Esophagus squamous epithelium (tissue), 5 donors: Measurements from ENCODE around the gene IL18R1. TPM values are rescaled to one million over a fixed set of nuclear protein-coding genes. Genes with fewer than 3 reads are reported as not detected.

Experiments
- DNase-seq: peaks from one replicate; lab custom pipeline; 2025; lab: John Stamatoyannopoulos, UW
- H3K27ac ChIP-seq, 4 donors: fragments of 200-600 bp; sonication (generic); one replicate each; pipeline ENCODE4 v1.5.1; 2016 to 2019; ENCODE audit warnings: mild to moderate bottlenecking in 1 of 4
- H3K27me3 ChIP-seq, 4 donors: fragments of 200-600 bp; sonication (generic); 1 replicate in 3 of 4; 2 replicates in 1 of 4; pipeline versions ENCODE4 v1.5.1 to v1.6.0; 2017 to 2021; ENCODE audit warnings: antibody characterized with exemption in 1 of 4
- H3K36me3 ChIP-seq, 3 donors: fragments of 200-600 bp; sonication (generic); one replicate each; pipeline ENCODE4 v1.5.1; 2016 to 2019
- H3K4me1 ChIP-seq, 3 donors: fragments of 200-600 bp; sonication (generic); one replicate each; pipeline ENCODE4 v1.5.1; 2017 to 2019
- H3K4me3 ChIP-seq, 4 donors: fragments of 200-600 bp; sonication (generic); 1 replicate in 3 of 4; 2 replicates in 1 of 4; pipeline ENCODE4 v1.5.1; 2016 to 2019; ENCODE audit warnings: mild to moderate bottlenecking in 2 of 4, moderate library complexity in 1 of 4
- H3K9me3 ChIP-seq, 3 donors: fragments of 200-600 bp; sonication (generic); one replicate each; pipeline ENCODE4 v1.5.1; 2016 to 2019
- CTCF ChIP-seq, 6 experiments: fragments of 450-650 bp in 4 of 6; fragments of 200-600 bp in 2 of 6; sonication (generic) in 2 of 6; IDR thresholded peaks; one replicate each; pipeline ENCODE4 v1.5.1; 2016 to 2019; ENCODE audit warnings: antibody characterized with exemption in 6 of 6, mild to moderate bottlenecking in 4 of 6, moderate library complexity in 4 of 6
- POLR2A ChIP-seq, 4 donors: fragments of 450-650 bp; IDR thresholded peaks; one replicate each; pipeline ENCODE4 v1.6.1; 2017; ENCODE audit warnings: antibody characterized with exemption in 4 of 4, mild to moderate bottlenecking in 4 of 4, moderate library complexity in 3 of 4
- WGBS, 2 donors: methylation state at CpG; one replicate each; pipeline ENCODE4 v1.1.5; 2018; 5-methylcytosine and 5-hydroxymethylcytosine counted together
- intact Hi-C: fragments of 100-400 bp; cut with DNase I; formaldehyde crosslinking; loops from one replicate; pipeline ENCODE4 v1.15.0; 2022
- total RNA-seq, 4 donors: library from RNA; depleted of rRNA; stranded (reverse); fragments of >200 nt; gene quantifications; one replicate each; pipeline ENCODE4 v1.1.0, GENCODE V29; 2016
- donor health status: DM: yes; HTN: yes; CAD: no.

IL18R1 gene
- total RNA-seq, 4 donors from 2014 or later, result 0.45 to 5.5 (median 1.8) TPM

- H3K4me1 ChIP-seq, result no peaks in the 10 kb centered on the region
- intact Hi-C loops, result no loop called here
- TF ChIP-seq CTCF (IDR thresholded peaks at IDR 0.05), result no peak
- TF ChIP-seq POLR2A (IDR thresholded peaks at IDR 0.05), result no peak
- peaks cover 0 to 17% (median 7%) of the 10 kb centered on the region in 3 donors for H3K9me3 ChIP-seq
- peaks cover 0 to 11% (median 0%) of the 10 kb centered on the region in 3 donors for H3K36me3 ChIP-seq
- no peak overlapping the region for H3K4me3 ChIP-seq
- 89 to 100% methylated on average over 1 of the region's 1 CpG for WGBS, 2 donors
- H3K27ac ChIP-seq, result no peak overlapping the region
- H3K27me3 ChIP-seq, result no peaks in the 10 kb centered on the region
- no peak for DNase-seq
Observed at GRCh38 chr2:102369866-102370265, 14.3 kb downstream of the IL18R1 start.

GRCh38 chr2:102376052-102376591 is 20.5 kb downstream of the IL18R1 start:
- H3K36me3 ChIP-seq, result no peaks in the 10 kb centered on the region
- DNase-seq, result no peak
- intact Hi-C loops, result no loop called here
- TF ChIP-seq POLR2A (IDR thresholded peaks at IDR 0.05) (no peak), CTCF (IDR thresholded peaks at IDR 0.05) (no peak)
- no peaks in the 10 kb centered on the region for H3K27me3 ChIP-seq
- 75 to 93% methylated on average over 1 of the region's 1 CpG for WGBS, 2 donors
- H3K4me3 ChIP-seq, result no peak overlapping the region
- H3K9me3 ChIP-seq, result no peaks in the 10 kb centered on the region
- no peaks in the 10 kb centered on the region for H3K4me1 ChIP-seq
- no peak overlapping the region for H3K27ac ChIP-seq

GRCh38 chr2:102383722-102384121 is 28.1 kb downstream of the IL18R1 start:
- Histone ChIP-seq H3K27ac (no peak overlapping the region), H3K4me3 (no peak overlapping the region), H3K27me3 (no peaks in the 10 kb centered on the region), H3K9me3 (peaks cover 0 to 13% (median 5%) of the 10 kb centered on the region in 3 donors), H3K4me1 (no peaks in the 10 kb centered on the region), H3K36me3 (no peaks in the 10 kb centered on the region)
- intact Hi-C loops, result no loop called here
- TF ChIP-seq POLR2A (IDR thresholded peaks at IDR 0.05), result no peak
- TF ChIP-seq CTCF (IDR thresholded peaks at IDR 0.05), result no peak
- DNase-seq, result no peak

GRCh38 chr2:102385522-102385921 is 29.9 kb downstream of the IL18R1 start:
- Histone ChIP-seq H3K4me1 (no peaks in the 10 kb centered on the region), H3K27ac (no peak overlapping the region), H3K36me3 (no peaks in the 10 kb centered on the region), H3K4me3 (no peak overlapping the region), H3K27me3 (no peaks in the 10 kb centered on the region), H3K9me3 (peaks cover 0 to 13% (median 5%) of the 10 kb centered on the region in 3 donors)
- WGBS, 2 donors, result 29 to 55% methylated on average over 1 of the region's 1 CpG
- TF ChIP-seq CTCF (IDR thresholded peaks at IDR 0.05), result no peak
- DNase-seq, result no peak
- intact Hi-C loops, result no loop called here

- WGBS, 2 donors, result 80 to 86% methylated on average over 3 of the region's 3 CpGs
- Histone ChIP-seq H3K27ac (no peak overlapping the region), H3K36me3 (no peaks in the 10 kb centered on the region), H3K27me3 (no peaks in the 10 kb centered on the region), H3K4me1 (no peaks in the 10 kb centered on the region), H3K4me3 (no peak overlapping the region), H3K9me3 (peaks cover 0 to 13% (median 5%) of the 10 kb centered on the region in 3 donors)
- TF ChIP-seq CTCF (IDR thresholded peaks at IDR 0.05) (no peak), POLR2A (IDR thresholded peaks at IDR 0.05) (no peak)
- no peak for DNase-seq
- intact Hi-C loops, result no loop called here
Observed at GRCh38 chr2:102386004-102386403, 30.4 kb downstream of the IL18R1 start.
